Tibial nerve (tissue), 3 donors: ENCODE results near the gene TEAD4.

Source experiments
- CTCF ChIP-seq, 5 experiments: fragments of 200-600 bp in 3 of 5; fragments of 450-650 bp in 2 of 5; sonication (generic) in 3 of 5; IDR thresholded peaks; one replicate each; pipeline ENCODE4 v1.5.1; 2016 to 2019; ENCODE audit warnings: antibody characterized with exemption in 5 of 5, mild to moderate bottlenecking in 3 of 5, moderate library complexity in 2 of 5
- POLR2A ChIP-seq, 2 donors: fragments of 450-650 bp; IDR thresholded peaks; one replicate each; pipeline ENCODE4 v1.6.1; 2017; ENCODE audit warnings: antibody characterized with exemption in 2 of 2, mild to moderate bottlenecking in 2 of 2, moderate library complexity in 2 of 2

DNA sequence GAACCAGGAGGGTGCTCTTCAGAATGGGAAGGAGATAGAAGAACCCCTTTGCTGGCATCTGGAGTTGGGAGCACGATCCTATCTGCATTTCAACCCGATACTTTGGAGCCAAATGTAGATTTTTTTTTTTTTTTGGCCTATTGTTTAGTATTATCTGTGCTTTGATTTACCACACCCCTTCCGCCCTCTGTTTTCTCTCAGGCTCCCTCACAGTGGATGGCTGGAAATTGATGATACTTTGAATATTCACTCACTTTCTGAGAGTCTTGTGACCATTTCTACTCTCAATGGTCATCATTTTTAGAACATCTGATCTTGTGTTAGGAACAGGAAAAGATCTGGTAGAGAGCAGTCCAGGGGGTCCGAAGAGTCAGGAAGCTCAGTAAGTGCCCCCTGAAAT is 127.0 kb downstream of the TEAD4 start:
- no peak for TF ChIP-seq CTCF (IDR thresholded peaks at IDR 0.05)
- no peak for TF ChIP-seq POLR2A (IDR thresholded peaks at IDR 0.05)
